BLaER1 treated with 17β-estradiol and CSF1 and Interleukin-3, amounts not matched to agents 10 nM and 100 nM (cell line): ENCODE measurements around the gene SBDS.

Experiments
- H3K27ac ChIP-seq, 11 experiments: shearing (Covaris generic); formaldehyde crosslinking; 2 replicates each; pipeline ENCODE4 v1.8.1; 2022
- H3K27me3 ChIP-seq, 11 experiments: shearing (Covaris generic); formaldehyde crosslinking; 2 replicates each; pipeline ENCODE4 v1.8.1; 2022
- H3K36me3 ChIP-seq, 11 experiments: shearing (Covaris generic); formaldehyde crosslinking; 2 replicates each; pipeline ENCODE4 v1.8.1; 2022
- H3K4me1 ChIP-seq, 10 experiments: shearing (Covaris generic); formaldehyde crosslinking; 2 replicates each; pipeline ENCODE4 v1.8.1; 2022
- H3K4me2 ChIP-seq, 11 experiments: shearing (Covaris generic); formaldehyde crosslinking; 2 replicates each; pipeline ENCODE4 v1.8.1; 2022
- H3K4me3 ChIP-seq, 10 experiments: shearing (Covaris generic); formaldehyde crosslinking; 2 replicates each; pipeline ENCODE4 v1.8.1; 2022
- H3K9ac ChIP-seq, 11 experiments: shearing (Covaris generic); formaldehyde crosslinking; 2 replicates each; pipeline ENCODE4 v1.8.1; 2022
- H3K9me3 ChIP-seq, 11 experiments: shearing (Covaris generic); formaldehyde crosslinking; replicated peaks in 1 of 11; 2 replicates each; pipeline ENCODE4 v1.8.1; 2022
- H4K20me1 ChIP-seq, 11 experiments: shearing (Covaris generic); formaldehyde crosslinking; 2 replicates each; pipeline ENCODE4 v1.8.1; 2022
- Cebpa-rat ChIP-seq, 11 experiments: shearing (Covaris generic); IDR thresholded peaks; 2 replicates each; pipeline ENCODE4 v1.8.1; 2022

Gene SBDS

DNA sequence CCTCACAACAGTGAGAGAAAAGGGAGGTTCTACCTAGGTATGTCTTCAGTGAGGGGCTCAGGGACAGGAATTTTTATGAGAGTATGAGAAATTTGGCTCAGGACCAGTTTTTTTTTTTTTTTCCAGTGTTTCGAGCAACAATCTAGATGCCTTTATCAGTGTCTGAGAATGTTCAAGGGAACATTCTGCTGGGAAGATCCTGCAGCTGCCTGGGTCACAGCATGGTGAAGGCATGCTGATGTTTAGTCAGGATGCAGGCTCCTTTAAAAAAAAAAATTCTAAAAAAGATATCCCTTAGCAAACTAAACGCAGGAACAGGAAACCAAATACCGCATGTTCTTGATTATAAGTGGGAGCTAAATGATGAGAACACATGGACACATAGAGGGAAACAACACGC is 31.0 kb downstream of the SBDS start:
- TF ChIP-seq Cebpa-rat (IDR thresholded peaks at IDR 0.05) = no peak
- peaks cover 0 to 10% (median 0%) of the 10 kb centered on the region in 11 experiments; a peak in 2 of 22 replicates for H3K9me3 ChIP-seq
- H3K9ac ChIP-seq = no peak overlapping the region
- H3K4me3 ChIP-seq = no peak overlapping the region
- no peak overlapping the region for H3K4me2 ChIP-seq
- H4K20me1 ChIP-seq = peaks cover 0 to 5% (median 0%) of the 10 kb centered on the region in 11 experiments; a peak in 3 of 22 replicates
- no peak overlapping the region for H3K27ac ChIP-seq
- H3K4me1 ChIP-seq = peaks cover 0 to 6% (median 0%) of the 10 kb centered on the region in 10 experiments; a peak in 1 of 20 replicates
- no peaks in the 10 kb centered on the region for H3K27me3 ChIP-seq
- H3K36me3 ChIP-seq = peaks cover 13 to 22% (median 19%) of the 10 kb centered on the region in 11 experiments

DNA sequence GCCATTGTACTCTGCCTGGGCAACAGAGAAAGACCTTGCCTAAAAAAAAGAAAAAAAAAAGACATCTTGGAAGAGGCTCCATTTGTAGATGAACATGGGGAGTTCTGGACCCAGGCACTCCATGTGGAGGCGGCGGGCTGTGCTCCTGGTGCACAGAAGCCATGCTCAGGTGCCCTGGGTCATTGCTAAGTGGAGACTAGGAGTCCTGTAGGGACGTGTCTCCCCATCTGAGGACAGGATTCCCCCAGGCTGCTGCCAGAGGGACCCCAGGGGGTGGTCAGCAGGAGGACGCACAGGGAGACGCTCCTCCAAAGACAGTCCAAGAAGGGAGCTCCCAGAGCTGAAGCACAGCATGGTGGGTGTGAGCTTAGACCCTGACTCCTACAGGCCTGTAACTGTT is 34.3 kb downstream of the SBDS start:
- no peak overlapping the region for H3K4me2 ChIP-seq
- H3K27ac ChIP-seq = no peak overlapping the region
- H3K9me3 ChIP-seq = peaks cover 0 to 10% (median 0%) of the 10 kb centered on the region in 11 experiments; a peak in 2 of 22 replicates
- H3K4me1 ChIP-seq = peaks cover 0 to 6% (median 0%) of the 10 kb centered on the region in 10 experiments; a peak in 1 of 20 replicates
- no peak overlapping the region for H3K9ac ChIP-seq
- TF ChIP-seq Cebpa-rat (IDR thresholded peaks at IDR 0.05) = no peak
- H3K4me3 ChIP-seq = no peak overlapping the region
- H3K36me3 ChIP-seq = peaks cover 46 to 55% (median 52%) of the 10 kb centered on the region in 11 experiments
- peaks cover 0 to 20% (median 0%) of the 10 kb centered on the region in 11 experiments; a peak in 8 of 22 replicates for H4K20me1 ChIP-seq
- no peaks in the 10 kb centered on the region for H3K27me3 ChIP-seq

DNA sequence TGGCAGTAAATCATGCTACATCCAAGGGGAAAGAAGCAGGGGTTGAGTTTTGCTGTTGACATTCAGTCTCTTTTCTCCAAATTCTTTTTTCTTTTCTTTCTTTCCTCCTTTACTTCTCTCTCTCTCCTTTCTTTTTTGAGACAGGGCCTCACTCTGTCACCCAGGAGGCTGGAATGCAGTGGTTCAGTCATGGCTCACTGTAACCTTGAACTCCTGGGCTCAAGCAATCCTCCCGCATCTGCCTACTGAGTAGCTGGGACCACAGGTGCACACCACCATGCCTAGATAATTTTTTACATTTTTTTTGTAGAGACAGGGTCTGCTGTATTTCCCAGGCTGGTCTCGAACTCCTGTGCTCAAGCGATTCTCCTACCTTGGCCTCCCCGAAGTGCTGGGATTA is 35.2 kb downstream of the SBDS start:
- peaks cover 0 to 7% (median 0%) of the 10 kb centered on the region in 11 experiments; a peak in 1 of 22 replicates for H3K9me3 ChIP-seq
- H3K27ac ChIP-seq = no peak overlapping the region
- TF ChIP-seq Cebpa-rat (IDR thresholded peaks at IDR 0.05) = no peak
- peaks cover 0 to 21% (median 0%) of the 10 kb centered on the region in 11 experiments; a peak in 8 of 22 replicates for H4K20me1 ChIP-seq
- H3K4me2 ChIP-seq = no peak overlapping the region
- H3K36me3 ChIP-seq = peaks cover 55 to 64% (median 61%) of the 10 kb centered on the region in 11 experiments
- H3K4me1 ChIP-seq = peaks cover 0 to 6% (median 0%) of the 10 kb centered on the region in 10 experiments; a peak in 1 of 20 replicates
- no peaks in the 10 kb centered on the region for H3K27me3 ChIP-seq
- no peak overlapping the region for H3K4me3 ChIP-seq
- H3K9ac ChIP-seq = no peak overlapping the region

DNA sequence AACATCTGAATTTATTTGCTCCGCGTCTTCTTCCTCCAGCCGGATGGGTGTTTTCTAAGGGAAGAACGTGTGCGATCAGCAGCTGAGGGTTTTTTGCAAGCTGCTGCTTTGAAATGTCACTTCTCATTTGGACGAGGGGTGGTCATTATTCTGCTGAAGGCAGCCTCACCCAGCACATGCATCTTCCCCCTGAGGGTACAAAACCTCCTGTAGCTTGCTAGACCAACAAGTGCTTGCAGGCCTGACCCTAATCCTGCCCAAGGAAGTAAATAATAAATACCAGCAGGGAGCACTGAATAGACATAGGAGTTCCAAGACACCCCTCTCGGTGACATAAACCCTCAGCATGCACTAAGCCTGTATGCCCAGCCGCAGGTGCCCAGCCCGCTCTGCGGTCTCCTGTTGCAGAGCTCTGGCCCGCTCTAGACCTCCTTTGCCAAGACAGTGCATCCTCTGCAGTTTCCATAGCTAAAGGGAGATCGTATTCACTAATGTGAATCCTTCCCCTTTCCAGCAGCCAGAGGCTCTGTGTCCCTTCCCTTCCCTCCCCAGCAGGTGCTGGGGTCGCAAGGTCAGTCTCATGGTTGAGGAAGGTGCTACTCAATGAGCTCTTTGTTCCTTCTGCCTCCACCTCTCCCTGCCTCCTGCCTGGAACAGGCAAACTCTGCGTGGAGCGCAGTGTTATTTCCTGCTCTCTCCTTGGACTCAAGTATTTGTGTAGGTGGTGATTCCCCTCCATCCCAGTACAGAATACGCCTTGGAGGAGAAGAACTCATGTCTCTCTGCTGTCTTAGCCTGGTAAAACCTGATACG is 36.6 kb downstream of the SBDS start:
- Histone ChIP-seq H3K9me3 (no peaks in the 10 kb centered on the region), H3K4me2 (no peak overlapping the region), H3K4me3 (no peak overlapping the region), H3K36me3 (peaks cover 69 to 78% (median 75%) of the 10 kb centered on the region in 11 experiments), H4K20me1 (peaks cover 0 to 30% (median 0%) of the 10 kb centered on the region in 11 experiments; a peak in 8 of 22 replicates), H3K9ac (no peak overlapping the region), H3K4me1 (no peaks in the 10 kb centered on the region), H3K27me3 (no peaks in the 10 kb centered on the region), H3K27ac (no peak overlapping the region)
- no peak for TF ChIP-seq Cebpa-rat (IDR thresholded peaks at IDR 0.05)

DNA sequence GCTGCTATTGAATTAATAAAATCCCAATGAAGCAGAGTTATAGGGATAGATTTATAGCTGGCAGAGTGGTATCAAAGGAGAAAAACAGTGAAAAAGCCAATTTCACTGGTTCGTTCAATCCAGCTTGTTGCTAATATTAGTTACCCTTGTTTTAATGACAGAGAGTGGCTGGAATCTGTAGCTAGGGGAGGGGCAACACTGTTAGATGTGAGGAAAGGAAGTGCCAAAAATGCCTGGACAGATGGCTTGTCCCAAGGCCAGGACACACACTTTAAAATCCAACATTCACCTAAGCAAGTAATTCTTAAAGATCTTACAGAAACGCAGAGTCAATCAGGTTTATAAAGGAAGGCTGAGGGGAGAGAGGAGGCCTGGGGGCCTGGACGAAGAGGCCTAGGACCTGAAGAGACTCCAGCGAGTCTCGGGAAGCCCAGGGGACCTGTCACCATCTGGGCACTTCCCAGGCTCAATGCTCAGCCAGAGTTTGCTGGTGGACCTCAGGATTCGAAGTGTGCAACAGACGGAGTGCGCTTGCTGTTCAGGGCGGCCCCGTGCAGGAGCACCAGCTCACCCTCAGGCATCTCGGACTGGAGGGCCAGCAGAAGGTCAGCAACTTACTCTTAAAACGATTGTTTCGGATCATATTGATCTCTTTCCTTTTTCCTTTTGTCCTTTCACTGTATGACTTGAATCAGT is 37.6 kb downstream of the SBDS start:
- H3K27me3 ChIP-seq = no peaks in the 10 kb centered on the region
- TF ChIP-seq Cebpa-rat (IDR thresholded peaks at IDR 0.05) = no peak
- H4K20me1 ChIP-seq = peaks cover 0 to 38% (median 5%) of the 10 kb centered on the region in 11 experiments; a peak in 12 of 22 replicates
- H3K4me1 ChIP-seq = no peaks in the 10 kb centered on the region
- H3K4me2 ChIP-seq = no peak overlapping the region
- no peak overlapping the region for H3K27ac ChIP-seq
- H3K4me3 ChIP-seq = no peak overlapping the region
- peaks cover 79 to 88% (median 85%) of the 10 kb centered on the region in 11 experiments for H3K36me3 ChIP-seq
- 0 out of 22 replicates have a peak overlapping the region, but pooled peaks of 1 of the 11 experiments have one; percentile 0 for H3K9ac ChIP-seq
- no peaks in the 10 kb centered on the region for H3K9me3 ChIP-seq

DNA sequence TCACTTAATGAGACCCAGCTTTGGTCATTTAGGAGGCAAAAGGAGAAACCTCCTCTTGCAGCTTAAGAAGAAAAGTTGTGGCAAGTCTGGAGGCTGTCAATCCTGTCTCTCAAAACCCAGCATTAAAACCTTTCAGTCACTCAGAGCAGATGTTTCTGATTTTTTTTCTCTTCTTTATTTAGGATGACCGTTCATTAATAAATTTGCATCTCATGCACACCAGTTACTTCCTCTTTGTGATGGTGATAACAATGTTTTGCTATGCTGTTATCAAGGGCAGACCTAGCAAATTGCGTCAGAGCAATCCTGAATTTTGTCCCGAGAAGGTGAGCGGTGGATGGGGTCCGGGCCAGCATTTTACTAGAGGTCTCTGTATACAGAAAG is 42.4 kb downstream of the SBDS start:
- H3K4me1 ChIP-seq = no peaks in the 10 kb centered on the region; a peak in 1 of 20 replicates
- H3K9ac ChIP-seq = no peak overlapping the region

DNA sequence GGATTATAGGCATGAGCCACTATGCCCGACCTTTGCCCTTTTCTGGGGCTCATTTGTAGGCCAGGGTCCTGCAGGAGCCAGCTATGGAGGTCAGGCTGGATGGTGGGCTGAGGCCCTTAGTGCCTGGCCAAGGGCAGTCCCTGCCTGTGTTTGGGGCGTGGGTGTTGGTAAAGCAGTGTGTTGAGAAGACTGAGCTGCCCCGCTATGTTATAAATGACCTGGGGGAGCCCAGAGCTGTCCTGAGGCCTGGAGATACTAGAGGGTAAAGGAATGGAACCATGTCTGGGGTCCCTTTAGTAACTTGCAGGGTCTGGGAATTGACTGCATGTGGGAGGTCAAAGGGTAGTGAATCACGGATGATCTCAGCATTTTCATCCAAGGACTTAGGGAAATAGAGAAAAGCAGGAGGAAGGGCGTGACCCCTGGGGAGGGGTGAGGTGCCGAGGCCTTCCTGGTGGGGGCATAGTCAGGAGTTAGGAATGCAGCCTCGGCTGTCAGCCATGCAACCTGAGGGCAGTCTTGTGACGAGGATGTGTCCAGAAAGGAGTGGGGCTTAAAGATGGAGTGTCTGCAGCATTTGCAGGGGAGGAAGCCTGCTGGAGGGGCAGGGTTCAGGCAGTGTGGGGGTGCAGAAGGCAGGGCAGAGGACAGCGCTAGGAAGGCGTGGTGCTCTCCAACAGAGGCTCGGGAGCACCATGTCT is 42.9 kb downstream of the SBDS start:
- Histone ChIP-seq H4K20me1 (peaks cover 0 to 49% (median 15%) of the 10 kb centered on the region in 11 experiments; a peak in 14 of 22 replicates), H3K4me2 (no peak overlapping the region)

More for the DNA sequence above, 42.4 kb downstream of the SBDS start:
- Histone ChIP-seq H3K9me3 (no peaks in the 10 kb centered on the region), H3K4me3 (no peak overlapping the region), H3K27me3 (no peaks in the 10 kb centered on the region), H4K20me1 (peaks cover 0 to 44% (median 15%) of the 10 kb centered on the region in 11 experiments; a peak in 15 of 22 replicates), H3K36me3 (peaks cover 97 to 100% (median 99%) of the 10 kb centered on the region in 11 experiments), H3K4me2 (no peak overlapping the region), H3K27ac (no peak overlapping the region)
- TF ChIP-seq Cebpa-rat (IDR thresholded peaks at IDR 0.05) = no peak

DNA sequence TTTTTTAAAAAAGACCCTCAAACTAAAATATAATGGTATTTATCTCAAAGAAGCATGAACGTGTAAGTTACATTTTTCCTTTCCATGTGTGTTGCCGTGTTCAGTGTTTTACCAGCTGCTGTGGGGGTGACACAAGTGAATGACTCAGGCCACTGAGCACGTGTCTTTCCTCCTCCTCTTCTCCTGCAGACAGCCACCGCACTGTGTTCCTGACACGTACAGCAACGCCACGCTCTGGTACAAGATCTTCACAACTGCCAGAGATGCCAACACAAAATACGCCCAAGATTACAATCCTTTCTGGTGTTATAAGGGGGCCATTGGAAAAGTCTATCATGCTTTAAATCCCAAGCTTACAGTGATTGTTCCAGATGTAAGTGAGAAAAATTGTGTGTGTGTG is 44.6 kb downstream of the SBDS start:
- no peak for TF ChIP-seq Cebpa-rat (IDR thresholded peaks at IDR 0.05)
- Histone ChIP-seq H3K36me3 (peaks cover 97 to 100% (median 99%) of the 10 kb centered on the region in 11 experiments), H3K9ac (no peak overlapping the region), H3K27me3 (no peaks in the 10 kb centered on the region), H3K4me1 (no peaks in the 10 kb centered on the region; a peak in 1 of 20 replicates), H3K27ac (no peak overlapping the region), H4K20me1 (peaks cover 4 to 65% (median 28%) of the 10 kb centered on the region in 11 experiments; a peak in 15 of 22 replicates), H3K9me3 (no peaks in the 10 kb centered on the region), H3K4me3 (no peak overlapping the region), H3K4me2 (no peak overlapping the region)

More for the DNA sequence above, 42.9 kb downstream of the SBDS start:
- no peaks in the 10 kb centered on the region for H3K27me3 ChIP-seq
- no peak for TF ChIP-seq Cebpa-rat (IDR thresholded peaks at IDR 0.05)
- no peak overlapping the region for H3K9ac ChIP-seq
- peaks cover 97 to 100% (median 99%) of the 10 kb centered on the region in 11 experiments for H3K36me3 ChIP-seq
- no peak overlapping the region for H3K27ac ChIP-seq
- no peaks in the 10 kb centered on the region for H3K9me3 ChIP-seq
- H3K4me1 ChIP-seq = no peaks in the 10 kb centered on the region; a peak in 1 of 20 replicates
- H3K4me3 ChIP-seq = no peak overlapping the region
